ENCODE results near the gene SLCO2B1. TPM values are rescaled to one million over a fixed set of nuclear protein-coding genes. Genes with fewer than 3 reads are reported as not detected.

Gene SLCO2B1
- polyA plus RNA-seq, 10 donors = 9.1 to 19.4 (median 11.7) TPM

GRCh38 chr11:75159151-75159953 is 8.4 kb downstream of the SLCO2B1 start:
- DNase-seq = no peak

DNA sequence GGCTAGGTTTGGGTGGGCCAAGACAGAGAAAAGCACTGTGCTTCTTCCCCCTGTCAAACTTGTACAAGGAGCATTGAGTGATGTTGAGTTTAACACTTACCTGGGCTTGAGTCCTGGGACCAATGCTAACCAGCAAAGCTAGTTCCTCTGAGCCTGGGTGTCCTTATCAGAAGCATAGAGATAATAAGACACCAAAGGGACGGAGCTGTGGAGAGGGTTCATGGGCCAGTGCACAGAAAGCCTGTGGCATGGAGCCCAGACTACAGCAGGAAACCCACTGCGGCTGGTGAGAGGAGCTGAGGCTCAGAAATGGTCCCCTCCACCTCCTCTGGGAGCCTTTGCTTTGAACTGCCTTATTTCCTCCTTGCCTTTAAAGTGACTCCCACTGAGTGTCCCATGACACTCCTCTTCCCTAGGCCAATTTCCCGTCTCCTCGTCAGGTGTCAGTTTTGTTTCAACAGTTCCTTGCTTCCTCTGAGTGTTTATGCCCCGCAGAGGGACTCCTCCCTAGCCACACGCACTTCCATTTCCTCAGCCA is 9.4 kb downstream of the SLCO2B1 start:
- DNase-seq = no peak

GRCh38 chr11:75160880-75161279 is 10.0 kb downstream of the SLCO2B1 start:
- no peak for DNase-seq

- DNase-seq = no peak
These were observed 10.7 kb downstream of the SLCO2B1 start for GRCh38 chr11:75161506-75162095.

- no peak for DNase-seq
These were observed 12.0 kb downstream of the SLCO2B1 start for GRCh38 chr11:75162954-75163353.

- peak in 1 of 3 donors; percentile 67 for DNase-seq
These were observed 13.3 kb downstream of the SLCO2B1 start for GRCh38 chr11:75163921-75164849.

GRCh38 chr11:75165721-75166120 is 14.8 kb downstream of the SLCO2B1 start:
- DNase-seq = no peak

GRCh38 chr11:75166791-75167190 is 15.9 kb downstream of the SLCO2B1 start:
- no peak for DNase-seq

DNA sequence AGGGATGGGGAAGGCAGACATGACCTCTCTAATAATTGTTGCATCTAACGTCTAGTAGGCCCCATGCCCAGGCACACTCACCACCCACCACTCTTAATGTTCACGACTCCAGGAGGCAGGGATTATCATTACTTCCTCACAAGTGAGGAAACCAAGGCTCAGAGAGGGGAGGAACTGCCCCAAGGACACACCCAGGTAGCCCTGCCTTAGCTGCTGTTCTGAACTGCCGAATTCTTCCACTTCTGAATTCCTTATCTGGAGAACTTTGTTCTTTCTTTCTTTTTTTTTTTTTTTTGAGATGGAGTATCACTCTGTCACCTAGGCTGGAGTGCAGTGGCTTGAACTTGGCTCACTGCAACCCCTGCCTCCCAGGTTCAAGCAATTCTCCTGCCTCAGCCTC is 16.7 kb downstream of the SLCO2B1 start:
- DNase-seq = no peak

DNA sequence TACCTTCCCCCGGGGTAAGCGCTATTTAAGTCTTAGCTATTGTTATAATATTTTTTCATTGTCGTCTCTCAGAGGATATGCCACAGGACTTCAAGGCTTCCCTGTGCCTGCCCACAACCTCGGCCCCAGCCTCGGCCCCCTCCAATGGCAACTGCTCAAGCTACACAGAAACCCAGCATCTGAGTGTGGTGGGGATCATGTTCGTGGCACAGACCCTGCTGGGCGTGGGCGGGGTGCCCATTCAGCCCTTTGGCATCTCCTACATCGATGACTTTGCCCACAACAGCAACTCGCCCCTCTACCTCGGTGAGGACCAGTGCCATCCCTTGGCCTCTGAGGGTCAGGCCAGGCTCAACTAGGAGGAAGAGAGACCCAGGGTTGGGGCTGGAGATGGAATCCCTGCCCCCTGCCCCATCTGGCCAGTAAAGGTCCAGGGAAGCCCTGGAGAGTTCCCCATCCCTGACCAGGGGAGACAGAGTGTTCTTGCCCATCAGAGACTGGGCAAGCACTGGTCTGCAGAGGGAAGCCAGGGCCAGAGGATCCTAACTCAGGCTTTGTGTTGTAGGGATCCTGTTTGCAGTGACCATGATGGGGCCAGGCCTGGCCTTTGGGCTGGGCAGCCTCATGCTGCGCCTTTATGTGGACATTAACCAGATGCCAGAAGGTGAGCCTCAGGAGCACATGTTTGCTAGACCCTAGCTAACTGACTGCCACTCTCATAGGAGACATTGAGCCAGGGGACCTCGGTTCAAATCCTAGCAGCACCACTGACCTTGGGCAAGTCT is 18.4 kb downstream of the SLCO2B1 start:
- DNase-seq = no peak

GRCh38 chr11:75170516-75171201 is 19.8 kb downstream of the SLCO2B1 start:
- no peak for DNase-seq

DNA sequence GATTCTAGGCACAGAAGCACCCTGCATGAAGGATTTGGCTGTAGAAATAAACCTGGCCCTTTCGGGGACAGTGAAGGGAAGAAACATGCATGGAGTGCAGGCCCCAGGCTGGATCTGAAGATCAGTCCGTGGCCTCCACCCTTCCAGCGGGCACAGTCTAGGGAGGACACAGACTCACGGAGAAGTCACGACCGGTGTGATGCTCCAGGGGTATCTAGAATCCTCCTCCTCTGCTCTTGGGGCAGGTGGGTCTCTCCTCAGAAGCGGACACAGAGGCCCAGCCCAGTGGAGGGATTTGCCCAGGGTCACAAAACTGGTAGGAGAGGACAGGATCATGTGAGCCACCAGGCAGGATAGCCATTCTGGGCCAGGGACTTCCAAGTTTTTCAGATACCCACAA is 22.4 kb downstream of the SLCO2B1 start:
- DNase-seq = no peak

- peak in 2 of 3 donors; percentile 47 to 74 for DNase-seq
These were observed 24.0 kb downstream of the SLCO2B1 start for GRCh38 chr11:75174781-75175370.

GRCh38 chr11:75182664-75183063 is 31.8 kb downstream of the SLCO2B1 start:
- peak in 1 of 3 donors; percentile 66 for DNase-seq

- DNase-seq = no peak
These were observed 33.1 kb downstream of the SLCO2B1 start for GRCh38 chr11:75184051-75184450.

GRCh38 chr11:75184757-75185425 is 34.0 kb downstream of the SLCO2B1 start:
- DNase-seq = no peak

DNA sequence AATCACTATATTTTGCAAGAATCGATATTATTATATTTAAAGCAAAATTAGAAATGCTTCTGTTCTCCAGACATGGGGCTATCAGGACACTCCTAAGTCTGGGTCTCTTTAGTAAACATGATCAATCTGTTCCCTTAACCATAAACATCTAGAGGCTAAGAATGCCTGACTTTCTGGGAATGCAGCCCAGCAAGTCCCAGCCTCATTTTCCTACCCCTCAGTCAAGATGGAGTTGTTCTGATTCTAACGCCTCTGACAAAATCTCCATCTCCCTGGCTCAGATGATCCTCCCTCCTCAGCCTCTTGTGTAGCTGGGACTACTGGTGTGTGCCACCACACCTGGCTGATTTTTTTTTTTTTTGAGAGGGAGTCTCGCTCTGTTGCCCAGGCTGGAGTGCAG is 35.0 kb downstream of the SLCO2B1 start:
- DNase-seq = no peak

DNA sequence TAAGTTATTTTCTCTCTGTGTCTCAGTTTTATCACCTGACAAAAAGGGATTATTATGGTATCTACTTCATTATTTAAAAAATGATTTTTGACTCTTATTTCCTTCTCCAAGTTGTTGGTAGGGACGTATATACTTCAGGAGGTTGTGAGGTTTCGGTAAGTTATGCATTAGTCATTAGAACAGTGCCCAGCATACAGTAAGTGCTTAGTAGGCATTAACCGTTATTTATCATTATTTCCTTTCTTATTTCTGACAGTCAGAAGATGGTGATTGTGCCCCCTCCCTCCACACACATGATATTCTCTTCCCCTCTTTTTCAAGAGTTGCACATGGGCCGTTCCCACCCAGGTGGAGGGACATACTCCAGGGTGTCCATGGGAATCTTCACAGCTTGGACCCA is 36.1 kb downstream of the SLCO2B1 start:
- DNase-seq = no peak

GRCh38 chr11:75188671-75189070 is 37.8 kb downstream of the SLCO2B1 start:
- no peak for DNase-seq

DNA sequence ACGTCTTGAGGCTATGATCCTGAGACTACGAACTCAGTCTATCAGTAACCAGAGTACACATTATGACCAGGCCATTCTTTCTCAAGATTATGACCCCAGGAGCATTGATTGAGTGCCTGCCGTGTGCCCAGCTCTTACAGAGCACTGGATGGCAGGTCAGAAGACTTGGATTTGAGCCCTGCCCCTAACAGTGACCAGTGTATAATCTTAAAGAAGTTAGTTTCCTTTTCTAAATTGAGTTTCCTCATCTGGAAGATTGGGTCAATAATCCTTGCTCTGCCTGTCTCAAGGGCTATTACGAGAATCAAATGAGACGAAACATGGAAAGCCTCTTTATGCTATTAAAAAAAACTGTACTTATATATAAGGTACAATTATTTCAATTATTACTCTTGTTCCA is 38.2 kb downstream of the SLCO2B1 start:
- DNase-seq = no peak
